ENCODE measurements around the gene SYT17.

- TF ChIP-seq CTCF (IDR thresholded peaks at IDR 0.05 in 2 of 3, conservative IDR thresholded peaks at IDR 0.05 in 1 of 3; ENCODE audit: borderline replicate concordance in 1 of 3, insufficient read depth in 1 of 3, low read depth in 2 of 3, low read length in 2 of 3): no peak
- no peak for TF ChIP-seq CEBPB (IDR thresholded peaks at IDR 0.05; ENCODE audit: low read depth)
- TF ChIP-seq ZFX (IDR thresholded peaks at IDR 0.05): no peak
- no peak for TF ChIP-seq EZH2 (IDR thresholded peaks at IDR 0.05)
- TF ChIP-seq POLR2A (IDR thresholded peaks at IDR 0.05; ENCODE audit: borderline replicate concordance, extremely low read depth, insufficient read depth, insufficient read length): no peak
- no peak for TF ChIP-seq FOSL1 (IDR thresholded peaks at IDR 0.05; ENCODE audit: low read depth)
- no peak for TF ChIP-seq YY1 (IDR thresholded peaks at IDR 0.05; ENCODE audit: extremely low read depth, insufficient replicate concordance, low read depth, low read length)
- TF ChIP-seq MAX (IDR thresholded peaks at IDR 0.05): no peak
- no peak for TF ChIP-seq EZH2phosphoT487 (IDR thresholded peaks at IDR 0.05; ENCODE audit: borderline replicate concordance)
- no peak for TF ChIP-seq TCF7L2 (IDR thresholded peaks at IDR 0.05; ENCODE audit: borderline replicate concordance, extremely low read depth, insufficient read depth, insufficient read length)
- no peak for TF ChIP-seq RAD21 (IDR thresholded peaks at IDR 0.05; ENCODE audit: low read depth)
- TF ChIP-seq POLR2AphosphoS5 (IDR thresholded peaks at IDR 0.05; ENCODE audit: low read depth, low read length): no peak
- no peak for TF ChIP-seq EGR1 (IDR thresholded peaks at IDR 0.05; ENCODE audit: low read depth)
Measured at GRCh38 chr16:19140396-19140795, 27.6 kb upstream of the SYT17 start.
